OCI-LY7 (cell line): ENCODE measurements around the gene NF2.
"Not testable (repeated sequence)": the region's sequence is repeated elsewhere in the genome, so short reads cannot be mapped to it uniquely, and the experiment has no call there.

ENCODE experiments used
- CTCF ChIP-seq: fragments of 200-600 bp; sonication (generic); conservative IDR thresholded peaks from 2 replicates; pipeline ENCODE4 v1.5.1; 2014; ENCODE audit warnings: mild to moderate bottlenecking, antibody characterized with exemption, low read length, moderate library complexity, mixed read lengths
- EZH2phosphoT487 ChIP-seq: fragments of 200-600 bp; sonication (generic); IDR thresholded peaks from 2 replicates; pipeline ENCODE4 v1.6.1; 2018; ENCODE audit warnings: low read depth, borderline replicate concordance, mild to moderate bottlenecking, mixed run types, antibody characterized with exemption, low read length, moderate library complexity, mixed read lengths

- not testable (repeated sequence) for TF ChIP-seq CTCF, EZH2phosphoT487
These were observed 36.9 kb upstream of the NF2 start for GRCh38 chr22:29566513-29566912.
